ENCODE data around the gene METTL22. TPM values are rescaled to one million over a fixed set of nuclear protein-coding genes. Genes with fewer than 3 reads are reported as not detected.

METTL22 gene, protein sequence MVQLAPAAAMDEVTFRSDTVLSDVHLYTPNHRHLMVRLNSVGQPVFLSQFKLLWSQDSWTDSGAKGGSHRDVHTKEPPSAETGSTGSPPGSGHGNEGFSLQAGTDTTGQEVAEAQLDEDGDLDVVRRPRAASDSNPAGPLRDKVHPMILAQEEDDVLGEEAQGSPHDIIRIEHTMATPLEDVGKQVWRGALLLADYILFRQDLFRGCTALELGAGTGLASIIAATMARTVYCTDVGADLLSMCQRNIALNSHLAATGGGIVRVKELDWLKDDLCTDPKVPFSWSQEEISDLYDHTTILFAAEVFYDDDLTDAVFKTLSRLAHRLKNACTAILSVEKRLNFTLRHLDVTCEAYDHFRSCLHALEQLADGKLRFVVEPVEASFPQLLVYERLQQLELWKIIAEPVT
- 21.8 and 28.1 TPM in 2 replicates for total RNA-seq

DNA sequence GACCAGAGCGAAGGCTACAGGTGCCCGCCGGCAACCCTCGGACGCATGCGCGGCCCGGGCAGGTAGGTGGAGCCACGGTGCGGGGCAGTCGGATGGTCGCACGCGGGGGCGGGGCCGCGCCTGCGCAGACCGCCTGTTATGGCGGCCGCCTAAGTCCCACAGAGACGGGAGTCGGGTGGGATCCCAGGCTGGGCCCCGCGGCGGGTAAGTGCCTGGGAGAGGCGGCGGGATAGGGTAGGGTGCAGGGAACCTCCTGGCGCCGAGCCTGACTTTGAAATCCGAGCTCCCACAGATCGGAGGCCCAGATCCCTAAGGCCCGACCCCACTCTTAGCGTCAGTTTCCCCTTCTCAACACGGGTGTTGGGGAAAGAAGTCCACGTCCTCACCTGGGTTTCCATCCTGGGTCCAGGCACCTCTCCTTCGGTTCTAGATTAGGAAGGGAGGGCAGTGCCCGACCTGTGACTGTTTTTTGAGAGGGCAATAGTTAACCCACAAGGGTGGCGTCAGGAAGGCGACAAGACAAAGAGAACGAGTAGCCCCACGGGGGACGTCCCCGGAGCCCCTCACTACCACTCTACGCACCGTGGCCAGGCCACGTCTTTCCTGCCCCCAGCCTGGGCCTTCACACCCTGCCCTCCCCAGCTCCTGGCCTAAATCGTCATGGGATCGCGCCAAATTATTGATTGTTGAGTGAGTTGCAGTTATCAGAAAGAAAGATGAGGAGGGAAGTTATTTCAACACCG is at the start of gene METTL22:
TSS of gene METTL22 (plus strand) at position 127 of the 743 bp plus-strand sequence. CDS start 3,968 bp downstream, outside the sequence.
- DNase-seq (ENCODE audit: low read depth, low spot score) = peak; percentile 41

DNA sequence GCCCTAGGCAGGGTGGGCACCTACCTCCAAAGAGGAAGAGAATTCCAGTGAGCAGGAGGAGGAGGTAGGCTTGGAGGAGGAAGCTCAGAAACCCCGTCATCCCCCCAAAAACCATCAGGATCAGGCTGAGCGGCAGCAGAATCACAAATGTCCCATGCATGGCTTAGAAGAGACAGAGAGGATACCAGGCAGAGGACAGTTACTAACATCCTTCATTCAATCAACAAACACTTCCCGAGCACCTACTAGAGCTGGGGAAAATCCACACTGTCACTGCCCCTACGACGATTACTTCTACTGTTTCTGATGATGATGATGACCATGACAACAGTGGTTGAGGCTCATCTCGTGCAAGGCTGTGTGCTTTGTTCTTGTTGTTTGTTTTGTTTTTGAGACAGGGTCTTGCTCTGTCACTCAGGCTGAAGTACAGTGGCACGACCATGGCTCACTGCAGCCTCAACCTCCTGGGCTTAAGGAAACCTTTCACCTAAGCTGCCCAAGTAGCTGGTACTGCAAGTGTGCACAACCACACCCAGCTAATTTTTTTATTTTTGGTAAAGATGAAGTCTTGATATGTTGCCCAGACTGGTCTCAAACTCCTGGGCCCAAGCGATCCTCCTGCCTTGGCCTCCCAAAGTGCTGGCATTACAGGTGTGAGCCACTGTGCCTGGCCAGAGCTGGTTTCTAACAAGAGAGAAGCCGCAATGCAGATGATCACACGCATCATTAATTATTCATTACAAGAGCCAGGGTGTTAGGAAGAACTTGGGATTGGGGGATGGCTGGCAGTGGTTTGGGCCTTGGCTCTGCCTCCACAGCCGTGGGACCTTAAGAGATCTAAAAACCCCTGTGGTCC is 49.2 kb upstream of the METTL22 start:
- no peak for DNase-seq (ENCODE audit: low read depth, low spot score)

DNA sequence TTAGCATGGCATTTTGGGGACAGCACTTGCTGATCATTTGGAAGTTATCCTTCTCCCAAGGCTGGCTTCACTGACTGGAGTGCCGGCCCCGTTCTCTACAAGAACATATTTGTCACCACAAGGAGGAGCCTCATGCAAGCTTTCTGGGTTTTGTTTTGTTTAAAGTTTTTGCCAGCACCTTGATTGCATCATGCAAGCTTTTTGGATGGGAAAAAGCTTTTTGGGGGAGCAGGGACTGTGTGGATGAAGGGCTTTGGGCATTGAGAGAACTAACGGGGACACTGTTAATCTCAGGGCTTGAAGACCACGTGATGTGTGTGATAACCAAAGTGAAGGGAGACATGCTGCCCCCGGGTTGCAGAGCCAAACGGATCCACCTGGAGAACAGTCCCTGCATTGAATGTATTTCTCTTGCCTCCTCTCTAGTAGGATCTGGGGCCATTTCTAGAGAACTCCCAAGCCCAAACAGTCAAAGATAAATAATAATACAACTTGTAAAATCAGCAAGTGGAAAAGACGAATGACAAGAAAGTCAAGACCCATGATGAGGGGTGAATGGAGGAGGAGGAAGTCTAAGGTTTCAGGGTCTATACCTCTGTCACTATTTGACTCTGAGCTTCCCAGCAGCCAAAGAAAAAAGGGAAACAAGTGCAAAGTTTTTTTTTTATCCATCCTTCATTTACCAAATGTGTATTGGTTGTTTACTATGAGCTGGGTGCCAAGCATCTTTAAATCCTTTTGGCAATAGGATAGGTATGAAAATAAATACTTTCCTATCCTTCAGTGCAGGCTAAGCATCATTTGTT is 48.4 kb upstream of the METTL22 start:
- DNase-seq (ENCODE audit: low read depth, low spot score) = no peak

DNA sequence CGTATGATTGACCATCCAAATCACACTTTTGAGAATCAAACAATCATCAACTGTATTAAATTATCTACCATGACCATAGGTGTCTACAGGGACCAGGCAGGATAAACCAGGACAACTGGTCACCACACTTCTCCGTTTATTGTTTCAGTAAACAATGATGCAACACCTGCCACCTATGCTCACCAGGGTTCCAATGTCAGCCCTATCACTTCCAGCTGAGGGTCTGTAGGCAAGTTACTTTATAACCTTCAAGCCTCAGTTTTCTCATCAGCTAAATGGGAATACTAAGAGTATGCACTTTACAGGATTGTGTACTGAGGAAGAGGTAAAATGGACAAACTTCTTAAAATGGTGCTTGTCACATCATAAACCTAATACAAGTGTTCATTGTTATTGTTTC is 46.1 kb upstream of the METTL22 start:
- no peak for DNase-seq (ENCODE audit: low read depth, low spot score)

DNA sequence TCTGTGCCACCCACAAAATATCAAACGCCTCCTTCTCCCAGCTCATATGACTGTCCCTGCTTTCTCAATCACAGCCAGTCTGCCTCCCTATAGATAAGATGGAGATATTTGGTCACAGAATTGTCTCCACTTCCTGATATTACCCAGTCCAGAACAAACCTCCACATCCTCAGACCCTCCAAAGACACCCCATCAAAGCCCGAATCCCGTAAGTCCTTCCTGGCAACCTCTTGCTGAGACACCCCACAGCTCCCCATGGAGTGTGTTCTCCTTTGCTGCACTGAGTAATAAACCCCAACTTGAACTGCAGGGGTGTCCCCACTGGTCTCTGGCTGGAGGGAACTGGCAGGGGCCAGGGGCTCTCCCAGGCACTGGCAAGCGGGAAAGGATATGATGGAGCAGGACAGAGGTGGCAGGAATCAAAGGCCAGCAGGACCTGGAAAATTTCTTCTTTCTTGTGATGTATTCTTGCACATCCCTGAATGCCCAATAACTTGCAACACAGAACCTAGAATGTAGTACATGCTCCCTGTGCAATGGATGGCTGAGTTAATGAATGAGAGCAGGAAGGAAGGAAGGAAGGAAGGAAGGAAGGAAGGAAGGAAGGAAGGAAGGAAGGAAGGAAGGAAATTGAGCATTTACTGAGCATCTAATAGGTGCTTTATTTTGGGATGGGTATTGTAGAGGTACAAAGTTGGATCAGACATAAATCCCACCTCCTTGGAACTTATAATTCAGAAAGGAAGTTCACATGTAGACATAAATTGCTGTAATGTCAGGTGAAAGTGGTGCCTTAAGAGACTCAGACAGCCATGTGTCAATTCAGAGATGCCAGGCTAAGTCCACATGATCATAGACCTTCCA is 45.1 kb upstream of the METTL22 start:
- no peak for DNase-seq (ENCODE audit: low read depth, low spot score)

DNA sequence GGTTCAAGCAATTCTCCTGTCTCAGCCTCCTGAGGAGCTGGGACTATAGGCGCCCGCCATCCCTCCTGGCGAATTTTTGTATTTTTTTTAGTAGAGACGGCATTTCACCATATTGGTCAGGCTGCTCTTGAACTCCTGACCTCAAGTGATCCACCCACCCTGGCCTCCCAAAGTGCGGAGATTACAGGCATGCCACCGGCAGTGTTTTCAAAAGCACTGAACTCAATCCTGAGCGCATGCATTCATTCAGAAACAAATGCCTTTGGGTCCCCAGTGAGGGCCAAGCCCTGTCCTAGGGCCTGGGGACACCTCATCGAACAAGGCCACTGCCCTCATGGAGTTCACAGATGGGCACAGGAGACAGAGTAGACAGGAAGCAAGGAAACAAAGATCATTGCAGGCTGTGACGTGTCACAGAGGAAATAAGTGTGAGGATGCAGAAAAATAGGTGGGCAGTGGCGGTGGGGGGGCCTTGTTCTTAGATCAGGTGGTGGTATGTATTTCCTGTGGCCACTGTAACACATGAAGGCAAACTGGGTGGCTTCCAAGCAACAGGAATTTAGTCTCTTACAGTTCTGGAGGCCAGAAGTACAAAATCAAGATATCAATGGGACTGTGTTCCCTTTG is 43.7 kb upstream of the METTL22 start:
- DNase-seq (ENCODE audit: low read depth, low spot score) = no peak

DNA sequence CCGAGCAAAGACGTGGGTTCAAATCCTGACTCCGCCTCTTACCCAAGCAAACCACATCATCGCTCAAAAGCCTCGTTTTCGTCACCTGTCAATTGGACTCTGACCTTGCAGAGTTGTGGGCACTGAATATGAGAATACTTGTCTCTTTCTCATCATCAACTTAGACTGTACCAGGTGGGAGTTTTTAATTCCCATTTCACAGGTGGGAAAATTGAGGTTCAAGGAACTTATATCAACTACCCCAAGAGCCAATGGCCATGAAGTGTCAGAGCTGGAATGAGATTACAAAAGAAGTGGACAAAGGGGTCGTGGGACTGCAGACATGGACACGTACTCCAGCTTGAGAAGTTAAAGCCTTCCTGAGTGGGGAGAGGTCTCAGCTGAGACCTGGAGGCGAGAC is 41.9 kb upstream of the METTL22 start:
- DNase-seq (ENCODE audit: low read depth, low spot score) = no peak

DNA sequence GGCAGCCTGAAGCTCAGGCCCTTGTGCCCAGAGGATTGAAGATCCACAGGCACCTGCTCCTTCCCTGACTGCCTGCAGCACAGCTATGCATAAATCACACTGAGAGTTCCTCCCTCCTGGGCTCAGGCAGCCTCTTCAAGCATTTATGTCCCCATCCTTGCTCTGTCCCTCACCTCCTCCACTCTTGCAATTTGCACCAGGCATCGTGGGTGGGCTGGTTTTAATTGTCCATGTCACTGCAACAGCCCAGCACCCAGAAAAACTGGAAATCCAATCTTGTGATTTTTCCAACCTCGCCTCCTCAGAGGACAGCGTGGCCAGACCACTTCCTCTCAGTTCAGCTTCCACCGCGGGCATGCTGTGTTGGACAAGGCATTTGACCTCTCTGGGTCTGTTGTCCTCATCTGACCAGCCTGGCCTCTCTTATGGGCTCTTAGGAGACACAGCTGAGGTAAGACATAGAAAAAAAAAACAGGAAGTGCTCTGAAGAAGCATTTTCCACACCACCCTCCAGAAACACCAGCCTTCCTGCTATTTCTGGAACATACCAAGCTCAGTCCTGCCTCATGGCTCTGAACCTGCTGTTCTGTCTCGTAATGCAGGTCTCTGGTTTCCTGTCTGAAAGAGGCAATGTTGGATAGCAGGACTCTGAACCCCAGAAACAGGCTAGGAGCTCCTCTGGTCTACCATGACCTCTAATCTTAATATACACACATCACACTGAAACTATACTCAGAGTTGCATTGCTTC is 39.5 kb upstream of the METTL22 start:
- DNase-seq (ENCODE audit: low read depth, low spot score) = no peak

DNA sequence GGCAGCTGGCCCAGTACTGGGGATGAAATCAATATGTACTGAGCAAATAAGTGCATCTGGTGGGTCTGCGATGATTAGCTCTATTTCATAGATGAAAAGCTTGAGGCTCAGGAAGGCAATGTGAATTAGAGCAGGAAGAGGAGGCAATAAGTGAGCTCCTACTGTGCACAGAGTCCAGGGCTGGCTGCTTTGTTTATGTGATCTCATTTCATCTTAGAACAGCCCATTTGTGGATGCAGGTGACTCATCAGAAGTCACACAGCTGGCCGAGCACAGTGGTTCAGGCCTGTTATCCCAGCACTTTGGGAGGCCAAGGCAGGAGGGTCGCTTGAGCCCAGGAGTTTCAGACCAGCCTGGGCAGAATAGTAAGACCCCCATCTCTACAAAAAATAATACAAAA is 38.3 kb upstream of the METTL22 start:
- DNase-seq (ENCODE audit: low read depth, low spot score) = no peak

DNA sequence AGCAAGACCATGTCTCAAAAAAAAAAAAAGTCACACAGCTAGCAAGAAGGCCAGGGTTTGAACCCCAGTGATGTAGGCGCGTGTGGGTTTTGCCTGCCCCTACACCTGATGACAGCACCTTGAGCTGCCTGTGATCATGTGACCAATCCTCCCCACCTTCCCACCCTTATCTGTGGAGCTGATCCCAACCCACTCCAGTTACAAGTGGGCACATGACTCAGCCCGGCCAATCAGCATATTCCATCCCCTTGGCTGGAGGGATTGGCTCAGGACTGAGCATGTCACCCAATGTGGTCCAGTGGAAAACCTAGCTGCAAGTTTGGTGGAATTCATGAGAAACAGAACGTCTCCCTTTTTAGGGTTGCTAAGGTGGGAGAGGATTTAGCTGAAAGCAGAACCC is 37.8 kb upstream of the METTL22 start:
- no peak for DNase-seq (ENCODE audit: low read depth, low spot score)

DNA sequence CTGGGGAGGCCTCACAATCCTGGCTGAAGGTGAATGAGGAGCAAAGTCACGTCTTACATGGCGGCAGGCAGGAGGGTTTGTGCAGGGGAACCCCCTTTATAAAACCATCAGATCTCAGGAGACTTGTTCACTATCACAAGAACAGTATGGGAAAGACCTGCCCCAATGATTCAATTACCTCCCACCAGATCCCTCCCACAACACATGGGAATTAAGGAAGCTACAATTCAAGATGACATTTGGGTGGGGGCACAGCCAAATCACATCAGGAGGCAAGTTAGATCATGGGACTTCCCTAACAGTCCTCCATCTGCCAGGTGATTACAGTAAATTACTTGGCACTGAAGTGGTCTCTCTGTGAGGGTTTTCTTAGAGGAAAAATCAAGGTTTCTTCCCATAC is 36.5 kb upstream of the METTL22 start:
- no peak for DNase-seq (ENCODE audit: low read depth, low spot score)

DNA sequence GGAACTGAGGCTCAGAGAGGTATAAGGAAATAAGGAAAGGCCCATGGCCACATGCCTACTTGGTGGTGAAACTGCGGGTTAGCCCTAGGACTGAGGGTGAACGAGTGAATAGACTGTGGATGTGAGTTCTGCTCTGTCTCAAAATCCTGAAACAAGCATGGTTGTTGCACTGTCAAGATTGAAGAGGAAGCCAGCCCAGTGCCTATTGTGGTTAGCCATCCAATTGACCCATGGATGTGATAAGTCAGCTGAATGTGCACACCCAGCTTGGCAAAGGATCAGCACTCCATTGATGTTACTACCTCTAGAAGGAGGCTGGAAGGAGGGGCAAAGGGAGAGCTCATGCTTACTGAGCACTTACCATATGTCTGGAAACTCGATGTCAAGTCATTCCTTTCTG is 35.6 kb upstream of the METTL22 start:
- DNase-seq (ENCODE audit: low read depth, low spot score) = no peak

DNA sequence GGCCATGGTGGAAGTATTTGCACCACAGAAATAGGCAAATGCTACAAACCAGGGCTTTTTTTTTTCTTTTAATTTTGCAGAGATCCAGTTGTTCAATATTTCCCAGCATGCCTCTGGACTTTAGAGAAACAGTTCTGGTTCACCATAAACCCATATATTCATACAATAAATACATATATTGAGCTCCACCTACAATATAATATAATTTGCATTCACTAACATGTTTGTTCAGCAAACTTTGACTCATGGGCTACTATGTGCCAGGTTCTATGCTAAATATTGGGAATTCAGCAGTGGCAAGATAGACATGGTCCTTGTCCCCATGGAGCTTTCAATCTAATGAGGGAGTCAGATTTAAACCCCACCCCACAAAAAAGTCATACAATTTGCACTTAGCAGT is 34.4 kb upstream of the METTL22 start:
- no peak for DNase-seq (ENCODE audit: low read depth, low spot score)

DNA sequence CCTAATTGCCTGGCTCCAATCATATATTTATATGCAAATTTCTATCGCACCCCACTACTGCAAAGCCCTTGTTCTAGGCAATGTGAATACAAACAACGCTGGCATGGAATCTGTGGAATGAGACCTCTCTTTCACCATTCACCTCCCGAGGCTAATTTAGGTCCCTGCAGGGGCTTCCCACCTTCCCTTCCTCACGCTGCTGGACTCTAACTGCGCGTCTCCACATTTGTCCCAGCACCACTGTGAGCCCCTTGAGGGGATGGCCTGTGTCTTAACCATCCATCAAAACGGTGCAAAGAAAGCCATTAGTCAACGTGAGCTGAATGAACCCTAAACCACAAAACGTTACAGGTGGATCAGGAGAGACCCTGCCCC is 32.8 kb upstream of the METTL22 start:
- DNase-seq (ENCODE audit: low read depth, low spot score) = no peak

DNA sequence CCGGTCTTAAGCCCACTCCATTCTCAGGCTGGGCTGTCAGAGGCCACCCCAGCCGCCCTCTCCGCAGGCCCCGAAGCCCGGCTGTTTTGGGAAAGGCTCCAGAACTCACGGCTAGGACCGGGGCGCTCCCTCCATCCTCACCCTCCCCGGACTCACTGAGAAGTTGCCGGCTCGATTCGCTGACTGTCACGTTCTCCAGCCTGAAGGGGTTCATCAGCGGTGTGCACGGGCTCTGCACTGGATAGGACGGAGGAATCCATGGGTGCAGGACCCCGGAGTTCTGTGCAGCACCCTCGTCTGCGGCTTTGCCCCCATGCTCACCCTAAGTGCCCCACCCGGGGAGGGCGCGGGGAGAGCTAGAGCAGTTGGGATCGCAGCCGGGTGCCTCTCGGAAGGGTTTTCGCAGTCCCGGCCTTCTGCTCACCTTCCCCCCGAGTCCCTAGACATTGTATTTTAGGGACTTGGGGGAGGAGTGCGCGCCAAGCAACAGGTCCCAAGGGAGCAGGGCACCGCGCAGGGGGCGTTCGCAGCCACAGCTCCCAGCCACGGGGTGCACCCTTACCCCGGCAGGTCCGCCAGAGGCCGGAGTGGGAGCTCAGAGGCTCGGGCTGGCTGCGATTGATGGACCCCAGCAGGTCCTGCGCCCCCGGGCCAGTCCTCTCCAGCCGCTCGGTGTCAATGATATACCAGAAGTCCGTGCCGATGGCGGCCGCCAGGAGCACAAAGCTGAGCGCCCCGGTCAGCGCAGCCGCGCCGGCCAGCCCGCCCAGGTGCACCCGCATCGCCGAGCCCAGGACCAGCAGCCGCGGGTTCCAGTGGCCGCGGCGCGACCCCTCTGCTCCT is 32.2 kb upstream of the METTL22 start:
- no peak for DNase-seq (ENCODE audit: low read depth, low spot score)

DNA sequence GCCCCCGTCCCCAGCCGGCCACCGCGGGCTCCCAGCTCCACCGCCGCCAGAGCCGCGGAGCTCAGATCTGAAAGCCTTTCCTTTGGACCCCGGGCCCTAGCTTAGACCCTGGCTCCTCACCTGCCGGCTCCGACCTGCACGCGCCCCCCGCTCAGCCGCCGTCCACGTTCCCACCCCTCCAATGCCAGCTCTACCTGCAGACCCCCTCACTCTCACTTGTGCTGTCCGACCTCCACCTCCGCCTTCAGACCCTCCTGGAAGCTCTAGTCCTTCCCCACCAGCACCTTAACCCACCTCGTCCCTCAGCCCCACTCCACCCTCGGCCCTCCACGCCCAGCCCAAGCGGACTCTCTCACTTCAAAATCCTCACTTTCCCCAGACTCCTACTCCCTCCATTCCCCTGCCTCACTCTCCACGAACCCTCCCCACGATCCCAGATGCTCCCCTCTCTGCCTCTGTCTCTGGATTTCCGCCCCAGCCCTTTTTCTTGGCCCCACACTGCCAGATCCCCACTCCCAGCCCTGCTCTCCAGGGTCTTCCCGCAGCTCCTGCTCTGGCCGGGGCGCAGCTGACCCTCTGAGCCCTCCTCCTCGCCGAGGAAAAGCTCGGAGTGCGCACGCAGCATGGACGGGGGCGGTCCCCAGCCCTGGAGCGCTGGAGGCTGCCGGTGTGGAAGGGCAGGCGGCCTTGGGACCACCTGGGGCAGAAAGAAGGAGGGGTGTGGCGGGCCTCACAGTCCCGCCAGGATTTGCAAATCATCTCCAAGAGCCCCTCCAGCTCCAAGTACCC is 31.4 kb upstream of the METTL22 start, which contains the start of gene TMEM114:
TSS of gene TMEM114 (minus strand) at position 612 of the 789 bp plus-strand sequence. CDS start 673 bp downstream, outside the sequence.
- no peak for DNase-seq (ENCODE audit: low read depth, low spot score)

DNA sequence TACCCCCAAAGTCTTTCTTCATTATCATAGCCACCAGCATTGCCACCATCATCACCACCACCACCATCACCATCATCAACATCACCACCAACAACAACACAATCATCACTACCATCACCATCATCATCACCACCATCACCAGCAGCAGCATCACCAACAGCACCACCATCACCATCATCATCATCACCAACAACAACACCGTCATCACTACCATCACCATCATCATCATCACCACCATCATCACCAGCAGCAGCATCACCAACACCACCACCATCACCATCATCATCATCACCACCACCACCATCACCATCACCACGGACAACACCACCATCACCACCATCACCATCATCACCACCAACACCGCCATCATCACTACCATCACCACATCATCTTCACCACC is 30.7 kb upstream of the METTL22 start:
- DNase-seq (ENCODE audit: low read depth, low spot score) = no peak
